ENCODE measurements around the gene GALNT11.

GRCh38 chr7:152120210-152120609 lies 94.7 kb downstream of the GALNT11 start:
- no peak for TF ChIP-seq CTCF (IDR thresholded peaks at IDR 0.05; ENCODE audit: insufficient read depth, low read depth, low read length)
- no peak for TF ChIP-seq EZH2 (IDR thresholded peaks at IDR 0.05; ENCODE audit: insufficient read depth, low read length)

Data from astrocyte (in vitro differentiated cells and primary cell).